Panc1 (cell line): ENCODE measurements around the gene DAB1. TPM values are rescaled to one million over a fixed set of nuclear protein-coding genes. Genes with fewer than 3 reads are reported as not detected.

Source experiments
- ATAC-seq: fragments of 200-7000 bp; cut with Tn5 transposase; 2 replicates; pipeline ENCODE4 v1.9.1; 2020; ENCODE audit warnings: mild to moderate bottlenecking, moderate library complexity
- BruUV-seq: library from RNA; stranded (reverse); fragments of 400-500 nt; replicated peaks from 2 replicates; lab custom pipeline; 2021; lab: Mats Ljungman, UMichigan
- CTCF ChIA-PET: fragments of 300-600 bp; sonication (Branson Sonifier 250); formaldehyde crosslinking; loops from one replicate; lab custom pipeline; 2022; ENCODE audit warnings: antibody characterized with exemption; lab: Charles Lee
- POLR2A ChIA-PET: fragments of 300-600 bp; sonication (Branson Sonifier 250); formaldehyde crosslinking; loops from one replicate; lab custom pipeline; 2022; ENCODE audit warnings: antibody characterized with exemption; lab: Charles Lee
- DNase-seq: peaks from one replicate; pipeline ENCODE4 v3.0.0-alpha.2; 2010; ENCODE audit warnings: low read depth, low spot score
- H3K27ac ChIP-seq: 2 replicates; pipeline ENCODE4 v1.5.1; 2011; ENCODE audit warnings: mild to moderate bottlenecking, low read length, inconsistent platforms
- H3K27me3 ChIP-seq: fragments of 200-500 bp; sonication (Bioruptor generic); 2 replicates; pipeline ENCODE4 v1.6.0; 2014; ENCODE audit warnings: low read length, inconsistent platforms; ENCODE audit not compliant: control insufficient read depth, insufficient read depth
- H3K36me3 ChIP-seq: fragments of 200-500 bp; sonication (Bioruptor generic); 2 replicates; pipeline ENCODE4 v1.5.1; 2014; ENCODE audit warnings: inconsistent platforms, mild to moderate bottlenecking, low read length, moderate library complexity; ENCODE audit not compliant: control insufficient read depth, insufficient read depth
- H3K4me1 ChIP-seq: 2 replicates; pipeline ENCODE4 v1.5.1; 2011; ENCODE audit warnings: inconsistent platforms, mild to moderate bottlenecking, low read length, moderate library complexity; ENCODE audit not compliant: control insufficient read depth, insufficient read depth
- H3K4me3 ChIP-seq, 2 experiments: 2 replicates each; pipeline ENCODE4 v1.5.1; 2011 to 2012; ENCODE audit warnings: low read depth in 2 of 2, low read length in 2 of 2, mild to moderate bottlenecking in 2 of 2, inconsistent platforms in 1 of 2, moderate library complexity in 1 of 2
- H3K9me3 ChIP-seq: fragments of 200-500 bp; sonication (Bioruptor generic); 2 replicates; pipeline ENCODE4 v1.5.1; 2014; ENCODE audit warnings: low read depth, mild to moderate bottlenecking, inconsistent platforms, low read length, moderate library complexity; ENCODE audit not compliant: control insufficient read depth, insufficient read depth
- CTCF ChIP-seq: fragments of 450-650 bp; IDR thresholded peaks from 2 replicates; pipeline ENCODE4 v1.5.1; 2017; ENCODE audit warnings: mild to moderate bottlenecking
- POLR2AphosphoS5 ChIP-seq: IDR thresholded peaks from 2 replicates; pipeline ENCODE4 v1.6.1; 2012; ENCODE audit warnings: mild to moderate bottlenecking, low read depth, low read length, moderate library complexity
- REST ChIP-seq, 2 experiments: IDR thresholded peaks; 2 replicates each; pipeline ENCODE4 v1.6.1; 2011 to 2012; ENCODE audit warnings: low read depth in 2 of 2, control low read depth in 1 of 2, low read length in 1 of 2, mild to moderate bottlenecking in 1 of 2, moderate library complexity in 1 of 2; ENCODE audit not compliant: insufficient read depth in 1 of 2
- SIN3A ChIP-seq: IDR thresholded peaks from 2 replicates; pipeline ENCODE4 v1.6.1; 2012; ENCODE audit warnings: low read depth, mild to moderate bottlenecking, low read length, moderate library complexity, borderline replicate concordance; ENCODE audit not compliant: insufficient read depth
- TCF7L2 ChIP-seq: IDR thresholded peaks from 2 replicates; pipeline ENCODE4 v1.6.1; 2011; ENCODE audit warnings: mild to moderate bottlenecking, low read depth, low read length, inconsistent platforms
- in situ Hi-C: cut with HindIII; loops from 2 replicates; pipeline ENCODE4 v1.10.0; 2016; ENCODE audit warnings: low sequenced_read_pairs, low pct_unique_long_range_greater_than_20kb
- intact Hi-C: fragments of 100-400 bp; cut with micrococcal nuclease; formaldehyde crosslinking; loops from one replicate; pipeline ENCODE4 v1.10.0; 2022; ENCODE audit not compliant: unreplicated experiment
- total RNA-seq: library from RNA; stranded (reverse); gene quantifications from one replicate; pipeline ENCODE4 v1.2.1, GENCODE V29; 2021; ENCODE audit not compliant: unreplicated experiment

Gene DAB1
- total RNA-seq, 1 experiment from 2014 or later: 0.05 TPM

- no peaks in the 10 kb centered on the region for H3K9me3 ChIP-seq
- H3K27me3 ChIP-seq: no peaks in the 10 kb centered on the region
- no peaks in the 10 kb centered on the region for H3K4me1 ChIP-seq
- in situ Hi-C loops (no loop called here), intact Hi-C loops (no loop called here)
- no peaks in the 10 kb centered on the region for H3K36me3 ChIP-seq
- H3K4me3 ChIP-seq: no peak overlapping the region
- no TSS peak for BruUV-seq
- CTCF ChIA-PET: no interaction called here
- no peak for DNase-seq
- H3K27ac ChIP-seq: no peak overlapping the region
- ATAC-seq: no peak
- TF ChIP-seq REST (IDR thresholded peaks at IDR 0.05; ENCODE audit: insufficient read depth in 1 of 2, low read depth in 2 of 2, low read length in 1 of 2) (no peak), TCF7L2 (no peak), CTCF (no peak), SIN3A (no peak), POLR2AphosphoS5 (no peak)
- POLR2A ChIA-PET: no interaction called here
These were observed 281.7 kb downstream of the DAB1 start for GRCh38 chr1:57142169-57142568.

- POLR2A ChIA-PET: no interaction called here
- no peak overlapping the region for H3K4me3 ChIP-seq
- in situ Hi-C loops (no loop called here), intact Hi-C loops (no loop called here)
- DNase-seq: no peak
- TF ChIP-seq CTCF: no peak
- no peak for TF ChIP-seq POLR2AphosphoS5
- TF ChIP-seq SIN3A: no peak
- no peak for TF ChIP-seq REST (IDR thresholded peaks at IDR 0.05; ENCODE audit: insufficient read depth in 1 of 2, low read depth in 2 of 2, low read length in 1 of 2)
- TF ChIP-seq TCF7L2: no peak
- H3K9me3 ChIP-seq: no peaks in the 10 kb centered on the region
- no peak overlapping the region for H3K27ac ChIP-seq
- no peak for ATAC-seq
- H3K36me3 ChIP-seq: no peaks in the 10 kb centered on the region
- no TSS peak for BruUV-seq
- H3K4me1 ChIP-seq: no peaks in the 10 kb centered on the region
- no peaks in the 10 kb centered on the region for H3K27me3 ChIP-seq
- CTCF ChIA-PET: no interaction called here
These were observed 285.3 kb downstream of the DAB1 start for GRCh38 chr1:57138432-57139078.
